Activated CD4-positive, CD25-positive, alpha-beta regulatory T cell treated with anti-CD3 and anti-CD28 coated beads, Interleukin-2, amount 50 U/mL, for 24 hours (primary cell): ENCODE measurements around the gene ACOX2.
A peak's percentile ranks its signal among the peaks of the same experiment; 100 is the strongest.

Source experiments
- ATAC-seq, 2 donors: fragments of 150-1000 bp; cut with Tn5 transposase; one replicate each; pipeline ENCODE4 v1.10.0; 2021; ENCODE audit warnings: mild to moderate bottlenecking in 1 of 2, moderate library complexity in 1 of 2

Gene ACOX2

GRCh38 chr3:58502872-58503271 is 34.1 kb downstream of the ACOX2 start:
- no peak for ATAC-seq

- ATAC-seq = no peak
Measured at GRCh38 chr3:58497097-58497496, 39.9 kb downstream of the ACOX2 start.

- no peak for ATAC-seq
Measured at GRCh38 chr3:58496206-58496857, 40.7 kb downstream of the ACOX2 start.

- no peak for ATAC-seq
Measured at GRCh38 chr3:58495101-58495500, 41.9 kb downstream of the ACOX2 start.

GRCh38 chr3:58494107-58494506 is 42.9 kb downstream of the ACOX2 start:
- ATAC-seq = no peak

GRCh38 chr3:58492494-58492905 is 44.5 kb downstream of the ACOX2 start:
- ATAC-seq = no peak

GRCh38 chr3:58491506-58492402 is 45.2 kb downstream of the ACOX2 start, which contains the start of gene KCTD6:
KCTD6 (plus strand) TSS chr3:58492096; CDS start chr3:58498756, 6,660 bp downstream.
- peak; percentile 92 to 95 for ATAC-seq

GRCh38 chr3:58490860-58491501 is 46.0 kb downstream of the ACOX2 start:
- no peak for ATAC-seq

- ATAC-seq = no peak
Measured at GRCh38 chr3:58488967-58489366, 48.0 kb downstream of the ACOX2 start.

- no peak for ATAC-seq
Measured at GRCh38 chr3:58487140-58487886, 49.7 kb downstream of the ACOX2 start.

- no peak for ATAC-seq
Measured at GRCh38 chr3:58485801-58486435, 51.1 kb downstream of the ACOX2 start.

GRCh38 chr3:58484722-58485069 is 52.3 kb downstream of the ACOX2 start:
- no peak for ATAC-seq

GRCh38 chr3:58484045-58484721 is 52.8 kb downstream of the ACOX2 start:
- ATAC-seq = no peak

GRCh38 chr3:58482917-58483636 is 53.9 kb downstream of the ACOX2 start:
- peak in 1 of 2 donors; percentile 20 for ATAC-seq

- ATAC-seq = no peak
Measured at GRCh38 chr3:58480309-58480708, 56.7 kb downstream of the ACOX2 start.

- no peak for ATAC-seq
Measured at GRCh38 chr3:58478781-58479180, 58.2 kb downstream of the ACOX2 start.

- no peak for ATAC-seq
Measured at GRCh38 chr3:58474967-58475578, 61.9 kb downstream of the ACOX2 start.

GRCh38 chr3:58474348-58474911 is 62.6 kb downstream of the ACOX2 start:
- no peak for ATAC-seq

GRCh38 chr3:58473275-58473674 is 63.7 kb downstream of the ACOX2 start:
- ATAC-seq = no peak
